SKM-1 treated with dmso at 0.1 percent for 144 hours (cell line): Measurements from ENCODE around the gene ASCC2.
"Not testable (repeated sequence)": the region's sequence is repeated elsewhere in the genome, so short reads cannot be mapped to it uniquely, and the experiment has no call there.

Experiments
- DNase-seq: peaks from one replicate; lab custom pipeline; 2025; ENCODE audit not compliant: unreplicated experiment; lab: John Stamatoyannopoulos, UW

Gene ASCC2

DNA sequence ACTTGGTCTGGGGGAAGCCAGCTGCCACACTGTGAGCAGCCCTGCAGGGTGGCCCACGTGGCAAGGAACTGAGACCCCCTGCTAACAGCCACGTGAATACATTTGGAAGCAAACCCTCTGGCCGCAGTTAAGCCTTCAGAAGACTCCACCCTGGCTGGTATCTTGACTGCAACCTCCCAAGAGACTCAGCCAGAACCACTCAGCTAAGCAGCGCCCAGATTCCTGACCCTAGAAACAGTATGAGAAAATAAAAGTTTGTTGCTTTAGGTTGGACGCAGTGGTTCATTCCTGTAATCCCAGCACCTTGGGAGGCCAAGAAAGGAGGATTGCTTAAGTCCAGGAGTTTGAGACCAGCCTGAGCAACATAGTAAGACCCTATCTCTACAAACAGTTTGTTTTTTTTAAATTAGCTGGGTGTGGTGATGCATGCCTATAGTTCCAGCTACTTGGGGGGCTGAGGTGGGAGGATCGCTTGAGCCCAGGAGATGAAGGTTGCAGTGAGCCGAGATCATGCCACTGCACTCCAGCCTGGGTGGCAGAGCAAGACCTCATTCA, 79.9 kb downstream of the ASCC2 start:
- DNase-seq: no peak

- no peak for DNase-seq
These were observed 81.0 kb downstream of the ASCC2 start for GRCh38 chr22:29757096-29757495.

- no peak for DNase-seq
These were observed 81.7 kb downstream of the ASCC2 start for GRCh38 chr22:29756341-29756740.

DNA sequence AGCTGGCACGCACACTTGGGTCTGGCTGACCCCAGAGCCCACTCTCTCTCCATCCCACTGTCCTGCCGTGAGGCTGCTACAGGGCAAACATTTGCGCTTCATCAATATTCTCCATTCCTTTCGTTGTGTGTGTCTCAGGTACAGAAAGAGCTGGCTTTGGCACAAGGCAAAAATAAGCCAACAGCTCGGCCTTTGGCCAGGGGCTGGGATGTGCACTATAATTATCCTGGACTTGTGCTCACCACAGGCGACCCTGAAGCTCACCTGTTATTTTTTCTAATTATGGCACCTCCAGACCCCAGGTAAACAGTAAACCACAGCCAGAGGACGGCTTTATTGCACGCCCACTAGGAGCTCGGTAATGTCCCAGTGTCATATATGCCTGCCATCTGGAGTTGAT, 82.2 kb downstream of the ASCC2 start:
- no peak for DNase-seq

DNA sequence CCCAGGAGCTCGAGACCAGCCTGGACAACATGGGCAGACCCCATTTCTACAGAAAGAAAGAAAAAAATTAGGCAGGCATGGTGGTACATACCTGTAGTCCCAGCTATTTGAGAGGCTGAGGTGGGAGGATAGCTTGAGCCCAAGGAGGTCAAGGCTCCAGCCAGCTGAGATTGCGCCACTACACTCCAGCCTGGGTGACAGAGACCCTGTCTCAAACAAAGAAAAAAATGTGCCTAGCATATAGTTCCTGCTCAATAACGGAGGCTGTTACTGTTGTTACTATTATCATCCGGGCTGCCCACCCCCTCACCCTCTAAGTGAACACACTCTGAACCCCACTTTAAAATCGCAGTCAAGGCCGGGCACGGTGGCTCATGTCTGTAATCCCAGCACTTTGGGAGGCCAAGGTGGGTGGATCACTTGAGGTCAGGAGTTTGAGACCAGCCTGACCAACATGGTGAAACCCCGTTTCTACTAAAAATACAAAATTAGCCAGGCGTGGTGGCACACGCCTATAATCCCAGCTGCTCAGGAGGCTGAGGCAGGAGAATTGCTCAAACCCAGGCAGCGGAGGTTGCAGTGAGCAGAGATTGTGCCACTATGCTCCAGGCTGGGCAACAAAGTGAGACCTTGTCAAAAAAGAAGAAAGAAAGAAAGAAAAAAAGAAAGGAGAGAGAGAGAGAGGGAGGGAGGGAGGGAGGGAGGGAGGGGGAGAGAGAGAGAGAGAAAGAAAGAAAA, 83.2 kb downstream of the ASCC2 start:
- DNase-seq: not testable (repeated sequence)

DNA sequence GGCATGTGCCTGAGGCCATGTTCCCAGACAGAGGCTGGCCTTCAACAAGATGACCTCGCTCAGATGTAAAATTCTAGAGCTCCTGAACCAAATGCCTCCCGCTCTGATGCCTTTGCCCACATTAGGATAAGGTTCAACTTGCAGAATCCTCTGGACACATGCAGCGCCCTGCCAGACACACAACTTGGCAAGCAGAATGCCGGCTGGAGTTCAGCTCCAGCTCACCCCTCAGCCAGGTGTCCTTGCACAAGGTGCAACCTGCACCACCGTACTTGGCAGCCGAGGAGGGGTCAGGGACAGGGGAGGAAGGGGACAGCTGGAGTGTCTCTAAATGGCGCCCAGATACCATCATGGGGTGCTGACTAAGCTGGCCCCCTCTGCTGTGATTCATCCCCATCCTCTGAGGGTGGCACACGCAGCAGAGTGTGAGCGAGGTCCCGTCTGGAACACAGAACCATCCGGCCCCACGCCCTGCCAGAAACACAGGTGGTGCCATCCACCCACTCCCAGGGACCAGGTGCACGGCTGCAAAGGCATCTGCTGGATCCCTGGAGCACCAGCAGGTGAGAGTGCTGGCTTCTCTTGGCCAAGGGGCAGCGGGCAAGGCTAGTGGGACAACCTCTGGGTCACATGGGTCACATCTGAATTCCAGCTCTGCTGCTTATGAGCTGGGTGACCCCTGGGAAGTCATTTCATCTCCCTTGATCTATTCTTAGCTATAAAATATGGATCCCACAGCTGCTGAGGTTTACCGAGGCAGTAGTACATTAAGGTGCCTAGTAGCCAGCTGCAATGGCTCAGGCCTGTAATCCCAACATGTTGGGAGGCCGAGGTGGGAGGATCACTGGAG, 84.0 kb downstream of the ASCC2 start:
- no peak for DNase-seq

GRCh38 chr22:29751669-29752068, 86.4 kb downstream of the ASCC2 start:
- DNase-seq: no peak

DNA sequence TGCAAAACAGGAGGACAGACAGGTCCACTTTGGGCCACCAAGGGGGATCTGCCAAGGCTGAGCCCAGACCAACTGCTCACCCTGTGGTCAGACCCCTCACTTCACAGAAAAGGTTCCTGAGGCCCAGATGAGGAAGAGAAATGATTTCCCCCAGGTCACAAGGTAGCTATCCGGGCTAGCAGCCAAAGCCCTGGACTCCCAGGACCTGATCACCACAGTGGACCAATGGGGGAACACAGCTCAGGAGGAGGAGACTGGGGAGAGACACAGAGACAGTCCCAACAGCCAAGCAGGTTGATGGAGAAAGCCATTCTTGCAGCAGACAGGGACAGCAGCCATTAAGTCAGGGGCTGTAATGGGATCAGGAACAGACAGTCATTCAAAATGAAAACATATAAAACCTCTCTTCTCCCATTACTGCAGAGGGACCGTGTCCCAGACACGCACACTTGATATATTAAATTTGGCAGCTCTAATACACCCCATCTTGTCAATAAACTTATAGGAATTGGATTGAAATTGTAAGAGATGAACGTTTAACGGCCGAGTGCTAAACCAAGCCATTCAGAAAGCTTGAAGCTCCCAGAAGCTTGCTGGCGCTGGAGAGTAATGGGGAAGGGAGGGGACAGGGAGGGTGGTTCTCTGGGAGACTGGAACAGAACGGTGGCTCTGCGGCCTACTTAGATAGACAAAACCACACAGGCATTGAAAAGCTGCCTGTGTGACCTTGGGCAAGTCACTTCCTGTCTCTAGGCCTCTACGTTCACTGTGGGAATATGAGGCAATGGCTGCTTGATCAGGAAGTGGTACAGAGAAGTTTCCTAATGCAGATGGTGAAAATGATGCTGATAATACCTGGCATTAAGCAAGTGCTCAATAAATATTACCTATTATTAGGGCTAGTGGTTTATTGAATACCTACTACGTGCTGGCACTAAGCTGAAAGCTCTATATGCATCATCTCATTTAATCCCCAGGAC, 87.2 kb downstream of the ASCC2 start:
- DNase-seq: peak; percentile 96

DNA sequence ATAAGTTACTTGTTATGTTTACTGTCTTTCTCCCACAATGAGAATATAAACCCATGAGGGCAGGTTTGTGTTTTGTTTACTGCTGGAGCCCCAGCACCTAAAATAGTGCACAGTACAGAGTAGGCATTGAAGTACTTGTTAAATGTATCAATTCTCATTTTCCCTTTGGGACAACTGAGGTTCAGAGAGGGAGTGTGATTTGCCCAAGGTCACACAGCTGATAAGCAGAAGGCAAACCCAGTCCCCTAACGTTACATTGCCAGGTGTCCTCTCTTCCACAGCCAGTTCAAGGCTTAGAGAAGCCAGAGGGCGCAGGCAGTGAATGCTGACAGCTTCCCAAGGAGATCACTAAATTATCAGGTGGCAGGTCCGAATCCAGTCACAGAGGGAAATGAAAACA, 88.0 kb downstream of the ASCC2 start:
- DNase-seq: no peak

- no peak for DNase-seq
These were observed 89.7 kb downstream of the ASCC2 start for GRCh38 chr22:29748248-29748893.

DNA sequence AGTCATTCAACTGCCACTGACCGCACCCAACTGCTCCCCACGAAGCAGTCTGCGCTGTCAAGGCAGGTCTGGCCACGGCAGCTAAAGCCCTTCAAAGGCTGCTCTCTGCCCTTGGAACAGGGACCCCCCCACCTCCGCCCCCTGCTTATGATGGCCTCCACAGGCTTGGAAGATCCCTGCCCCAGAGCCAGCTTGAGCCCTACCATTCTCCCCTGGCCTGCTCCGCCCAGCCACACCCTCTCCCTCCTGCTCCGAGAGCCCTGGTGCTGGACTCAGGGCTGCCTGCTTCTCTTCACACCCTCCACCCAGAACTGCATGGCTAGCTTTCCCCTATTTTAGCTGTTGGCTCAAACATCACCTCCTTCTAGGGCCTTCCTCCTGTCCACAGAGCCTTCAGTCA, 90.2 kb downstream of the ASCC2 start:
- DNase-seq: no peak

DNA sequence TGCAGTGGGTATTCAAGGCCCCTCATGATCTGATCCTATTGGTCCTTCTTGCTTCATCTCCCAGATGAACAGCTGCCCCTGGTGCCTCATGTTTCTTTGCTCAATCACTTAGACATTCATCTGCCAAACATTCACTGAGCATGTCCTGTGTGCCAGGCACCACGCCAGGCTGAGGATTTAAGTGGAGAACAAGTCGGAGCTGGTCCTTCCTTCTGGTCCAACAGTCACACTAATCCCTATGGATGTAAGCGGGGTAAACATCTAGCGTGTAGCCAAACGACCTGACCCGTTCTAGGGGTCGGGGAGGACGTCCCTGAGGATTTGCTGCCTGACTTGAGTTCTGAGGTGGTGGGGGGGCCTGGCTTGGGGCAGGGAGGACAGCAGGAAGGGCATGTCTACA, 93.2 kb downstream of the ASCC2 start:
- no peak for DNase-seq

DNA sequence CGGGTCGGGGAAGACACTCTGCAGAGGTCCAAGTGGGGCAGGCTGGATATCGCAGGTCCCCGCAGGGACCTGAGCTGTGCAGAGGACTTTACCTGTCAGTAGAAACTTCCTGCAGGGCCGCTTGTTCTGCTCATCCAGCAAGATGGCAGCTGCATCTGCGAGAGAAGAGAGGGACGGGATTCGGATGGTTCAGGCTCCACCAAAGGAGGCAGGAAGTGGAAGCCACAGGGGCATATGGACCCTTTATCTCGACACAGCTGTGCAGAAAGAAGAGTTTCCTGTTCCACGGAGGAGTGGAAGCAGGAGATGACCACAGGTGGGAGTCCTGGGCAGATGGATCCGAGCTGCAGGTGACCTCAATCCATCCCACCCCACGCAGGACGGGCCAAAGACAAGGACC, 95.7 kb downstream of the ASCC2 start:
- DNase-seq: no peak

- no peak for DNase-seq
These were observed 96.1 kb downstream of the ASCC2 start for GRCh38 chr22:29741926-29742325.

- DNase-seq: no peak
These were observed 97.9 kb downstream of the ASCC2 start for GRCh38 chr22:29740216-29740615.

GRCh38 chr22:29739346-29739875, 98.7 kb downstream of the ASCC2 start:
- DNase-seq: no peak
